Prostate gland (tissue), 2 donors: ENCODE data around the gene LMNB1.
"Not testable (repeated sequence)": the region's sequence is repeated elsewhere in the genome, so short reads cannot be mapped to it uniquely, and the experiment has no call there.

Experiments used
- CTCF ChIP-seq, 4 experiments: fragments of 200-600 bp in 2 of 4; fragments of 450-650 bp in 2 of 4; sonication (generic) in 2 of 4; IDR thresholded peaks; 1 replicate in 3 of 4; 2 replicates in 1 of 4; pipeline ENCODE4 v1.5.1; 2016 to 2019; ENCODE audit warnings: antibody characterized with exemption in 4 of 4, mild to moderate bottlenecking in 2 of 4, moderate library complexity in 2 of 4
- POLR2A ChIP-seq: fragments of 450-650 bp; IDR thresholded peaks from one replicate; pipeline ENCODE4 v1.6.1; 2016; ENCODE audit warnings: antibody characterized with exemption, mild to moderate bottlenecking

GRCh38 chr5:126839407-126839806 is 62.5 kb downstream of the LMNB1 start:
- TF ChIP-seq CTCF (IDR thresholded peaks at IDR 0.05); POLR2A: not testable (repeated sequence)
